Stimulated activated CD8-positive, alpha-beta memory T cell treated with anti-CD3 and anti-CD28 coated beads, Interleukin-12 subunit alpha, Interleukin-12 subunit beta, amount 100 ng/mL, for 1 hour (primary cell): ENCODE results near the gene KRTAP12-3.
"Not testable (repeated sequence)": the region's sequence is repeated elsewhere in the genome, so short reads cannot be mapped to it uniquely, and the experiment has no call there.

Source experiments
- DNase-seq: peaks from one replicate; pipeline ENCODE4 v3.0.0-alpha.2; 2020; ENCODE audit warnings: low read depth

The KRTAP12-3 gene

DNA sequence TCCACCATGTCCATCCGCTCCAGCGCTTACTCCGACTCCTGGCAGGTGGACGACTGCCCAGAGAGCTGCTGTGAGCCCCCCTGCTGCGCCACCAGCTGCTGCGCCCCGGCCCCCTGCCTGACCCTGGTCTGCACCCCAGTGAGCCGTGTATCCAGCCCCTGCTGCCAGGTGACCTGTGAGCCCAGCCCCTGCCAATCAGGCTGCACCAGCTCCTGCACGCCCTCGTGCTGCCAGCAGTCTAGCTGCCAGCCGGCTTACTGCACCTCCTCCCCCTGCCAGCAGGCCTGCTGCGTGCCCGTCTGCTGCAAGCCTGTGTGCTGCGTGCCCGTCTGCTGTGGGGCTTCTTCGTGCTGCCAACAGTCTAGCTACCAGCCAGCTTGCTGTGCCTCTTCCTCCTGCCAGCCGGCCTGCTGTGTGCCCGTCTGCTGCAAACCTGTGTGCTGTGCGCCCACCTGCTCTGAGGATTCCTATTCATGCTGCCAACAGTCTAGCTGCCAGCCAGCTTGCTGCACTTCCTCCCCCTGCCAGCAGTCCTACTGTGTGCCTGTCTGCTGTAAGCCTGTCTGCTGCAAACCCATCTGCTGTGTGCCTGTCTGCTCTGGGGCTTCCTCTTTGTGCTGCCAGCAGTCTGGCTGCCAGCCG is 30.4 kb upstream of the KRTAP12-3 start:
- not testable (repeated sequence) for DNase-seq

DNA sequence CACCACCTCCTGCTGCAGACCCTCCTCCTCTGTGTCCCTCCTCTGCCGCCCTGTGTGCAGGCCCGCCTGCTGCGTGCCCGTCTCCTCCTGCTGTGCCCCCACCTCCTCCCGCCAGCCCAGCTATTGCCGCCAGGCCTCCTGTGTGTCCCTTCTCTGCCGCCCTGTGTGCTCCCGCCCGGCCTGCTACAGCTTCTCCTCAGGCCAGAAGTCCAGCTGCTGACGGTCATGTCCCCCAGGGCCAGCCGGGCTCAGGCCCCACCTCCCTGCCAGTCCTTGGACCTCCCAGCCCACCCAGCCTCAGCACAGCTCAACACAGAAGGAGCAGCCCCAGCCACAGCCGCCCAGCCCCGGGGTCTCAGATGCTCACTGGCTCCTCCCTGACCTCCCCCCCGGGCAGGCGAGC is 29.9 kb upstream of the KRTAP12-3 start:
- DNase-seq, result not testable (repeated sequence)

DNA sequence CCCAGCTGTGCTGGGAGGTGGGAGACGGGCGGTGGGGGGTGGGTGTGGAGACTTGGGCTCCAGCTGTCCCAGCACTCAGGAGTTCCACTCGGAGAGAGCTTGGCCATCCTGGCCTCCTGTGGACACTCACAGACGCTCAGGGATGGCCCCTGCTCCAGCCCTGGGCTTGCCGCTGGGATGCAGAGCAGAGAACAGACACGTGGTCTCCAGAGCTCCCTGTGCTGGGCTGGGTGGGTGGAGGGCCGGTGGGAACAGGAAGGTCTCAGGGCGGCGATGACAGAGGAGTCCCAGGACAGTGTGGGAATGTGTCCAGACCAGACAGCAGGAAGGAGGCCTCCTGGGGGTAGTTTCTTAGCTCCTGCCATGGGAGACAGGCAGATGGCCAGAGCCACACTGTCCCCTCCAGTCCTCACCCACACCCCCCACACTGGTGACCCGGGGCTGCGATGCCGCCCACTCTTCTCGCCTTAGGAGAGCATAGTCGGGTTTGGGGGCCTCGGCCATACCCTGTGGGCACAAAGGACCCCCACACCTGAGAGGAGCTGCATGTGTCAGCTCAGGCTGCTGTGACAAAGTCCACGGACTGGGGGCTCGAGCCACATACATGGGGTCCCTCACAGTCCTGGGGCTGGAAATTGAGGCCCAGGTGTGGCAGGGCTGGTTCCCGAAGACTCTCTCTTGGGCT is 28.9 kb upstream of the KRTAP12-3 start:
- no peak for DNase-seq

DNA sequence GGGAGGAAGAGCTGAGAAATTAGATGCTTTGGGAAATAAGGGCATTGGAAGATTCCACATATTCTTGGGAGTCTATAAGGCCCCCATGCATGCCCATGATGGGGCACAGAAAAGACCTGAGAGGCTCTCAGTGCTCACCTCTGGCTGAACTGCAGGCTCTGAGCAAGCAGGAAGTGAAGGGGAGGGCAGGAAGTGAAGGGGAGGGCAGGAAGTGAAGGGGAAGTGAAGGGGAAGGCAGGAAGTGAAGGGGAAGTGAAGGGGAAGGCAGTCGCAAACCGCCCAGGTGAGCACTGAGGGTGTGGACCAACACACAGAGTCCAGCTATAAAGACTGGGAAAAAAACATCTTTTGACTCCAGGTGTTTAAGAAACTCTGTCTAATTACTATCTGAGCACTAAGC is 27.3 kb upstream of the KRTAP12-3 start:
- DNase-seq, result no peak

DNA sequence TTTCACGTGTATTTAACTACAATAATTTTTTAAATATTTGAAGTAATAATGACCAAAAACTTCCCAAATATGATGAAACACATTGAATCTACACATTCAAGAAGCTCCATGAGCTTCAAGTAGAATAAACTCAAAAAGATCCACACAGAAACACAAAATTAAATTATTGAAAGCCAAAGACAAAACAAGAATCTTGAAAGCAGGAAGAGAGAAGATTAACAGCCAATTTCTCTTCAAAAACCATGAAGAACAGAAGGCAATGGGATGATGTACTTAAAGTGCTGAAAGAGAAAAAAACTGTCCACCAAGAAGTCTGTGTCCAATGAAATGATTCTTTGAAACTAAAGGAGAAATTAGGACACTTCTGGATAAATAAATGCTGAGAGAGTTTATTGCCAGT is 25.7 kb upstream of the KRTAP12-3 start:
- no peak for DNase-seq

DNA sequence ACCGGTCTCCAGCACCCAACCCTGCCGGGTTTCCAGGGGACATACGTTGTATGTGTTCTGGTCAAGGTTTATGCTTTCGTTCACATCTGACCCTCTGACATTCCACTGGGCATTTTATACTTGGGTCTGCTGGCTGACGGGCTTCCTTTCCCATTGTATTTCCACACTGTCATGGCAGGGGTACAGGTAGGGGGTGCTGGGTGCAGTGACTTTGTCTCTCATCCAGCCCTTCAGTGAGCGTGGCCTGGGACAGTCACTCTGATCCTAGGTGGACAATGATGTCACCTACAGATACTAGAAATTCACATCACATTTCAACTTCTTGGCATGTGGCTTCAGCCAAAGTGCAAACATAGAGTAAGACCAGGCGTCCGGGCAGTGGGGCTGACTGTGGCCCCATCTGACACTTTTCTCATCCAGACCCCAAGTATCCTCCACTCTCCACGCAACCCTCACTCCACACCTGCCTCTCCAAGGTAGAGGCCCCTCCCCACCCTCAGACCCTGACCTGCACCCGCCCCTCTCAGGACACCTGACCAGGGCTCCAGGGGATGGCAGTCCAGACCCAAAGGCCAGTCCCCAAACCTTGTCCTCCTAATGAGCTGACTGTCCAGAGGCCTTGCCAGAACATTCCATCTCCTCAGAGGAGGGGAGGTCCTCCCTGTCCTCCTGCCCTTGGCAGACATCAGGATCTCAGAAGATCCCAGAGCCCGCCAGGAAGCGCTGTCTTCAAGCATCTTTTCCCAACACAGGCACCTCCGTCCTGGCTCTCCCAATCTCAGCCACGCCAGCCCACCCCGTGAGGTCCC is 21.3 kb upstream of the KRTAP12-3 start:
- no peak for DNase-seq

DNA sequence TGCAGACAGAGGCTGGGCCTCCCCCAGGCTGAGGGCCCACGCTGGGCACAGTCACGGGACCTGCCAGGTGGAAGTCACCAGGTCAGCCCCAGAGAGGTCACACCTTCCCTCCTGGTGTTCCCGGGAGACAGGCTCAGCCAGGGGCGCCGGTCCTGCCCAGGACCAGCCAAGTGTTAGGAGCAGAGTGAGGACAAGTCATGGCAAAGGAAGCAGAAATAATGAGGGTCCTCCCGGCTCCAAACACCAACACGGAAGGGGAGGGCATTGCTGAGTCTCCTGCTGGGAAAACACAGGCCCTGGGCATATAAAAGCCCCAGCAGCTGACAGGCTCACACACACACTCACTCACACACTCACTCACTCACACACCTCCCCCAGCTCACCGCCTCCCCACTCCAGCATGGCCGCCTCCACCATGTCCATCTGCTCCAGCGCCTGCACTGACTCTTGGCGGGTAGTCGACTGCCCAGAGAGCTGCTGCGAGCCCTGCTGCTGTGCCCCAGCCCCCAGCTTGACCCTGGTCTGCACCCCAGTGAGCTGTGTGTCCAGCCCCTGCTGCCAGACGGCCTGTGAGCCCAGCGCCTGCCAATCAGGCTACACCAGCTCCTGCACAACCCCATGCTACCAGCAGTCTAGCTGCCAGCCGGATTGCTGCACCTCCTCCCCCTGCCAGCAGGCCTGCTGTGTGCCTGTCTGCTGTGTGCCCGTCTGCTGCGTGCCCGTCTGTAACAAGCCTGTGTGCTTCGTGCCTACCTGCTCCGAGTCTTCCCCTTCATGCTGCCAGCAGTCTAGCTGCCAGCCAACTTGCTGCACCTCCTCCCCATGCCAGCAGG is 20.5 kb upstream of the KRTAP12-3 start, which contains the start of gene KRTAP10-10:
TSS of gene KRTAP10-10 (plus strand) at position 339 of the 833 bp plus-strand sequence. CDS start at position 401, 62 bp downstream.
- DNase-seq, result no peak

DNA sequence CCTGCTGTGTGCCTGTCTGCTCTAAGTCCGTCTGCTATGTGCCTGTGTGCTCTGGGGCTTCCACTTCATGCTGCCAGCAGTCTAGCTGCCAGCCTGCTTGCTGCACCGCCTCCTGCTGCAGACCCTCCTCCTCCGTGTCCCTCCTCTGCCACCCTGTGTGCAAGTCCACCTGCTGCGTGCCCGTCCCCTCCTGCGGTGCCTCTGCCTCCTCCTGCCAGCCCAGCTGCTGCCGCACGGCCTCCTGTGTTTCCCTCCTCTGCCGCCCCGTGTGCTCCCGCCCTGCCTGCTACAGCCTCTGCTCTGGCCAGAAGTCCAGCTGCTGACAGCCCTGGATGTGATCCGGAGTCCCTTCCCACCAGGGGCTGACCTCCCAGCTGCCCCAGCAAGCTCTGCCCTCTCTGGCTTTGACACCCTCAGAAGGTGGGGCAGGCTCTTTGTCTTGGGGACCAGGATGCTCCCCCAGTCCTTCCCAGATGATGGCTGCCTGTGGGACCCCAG is 19.8 kb upstream of the KRTAP12-3 start:
- not testable (repeated sequence) for DNase-seq

DNA sequence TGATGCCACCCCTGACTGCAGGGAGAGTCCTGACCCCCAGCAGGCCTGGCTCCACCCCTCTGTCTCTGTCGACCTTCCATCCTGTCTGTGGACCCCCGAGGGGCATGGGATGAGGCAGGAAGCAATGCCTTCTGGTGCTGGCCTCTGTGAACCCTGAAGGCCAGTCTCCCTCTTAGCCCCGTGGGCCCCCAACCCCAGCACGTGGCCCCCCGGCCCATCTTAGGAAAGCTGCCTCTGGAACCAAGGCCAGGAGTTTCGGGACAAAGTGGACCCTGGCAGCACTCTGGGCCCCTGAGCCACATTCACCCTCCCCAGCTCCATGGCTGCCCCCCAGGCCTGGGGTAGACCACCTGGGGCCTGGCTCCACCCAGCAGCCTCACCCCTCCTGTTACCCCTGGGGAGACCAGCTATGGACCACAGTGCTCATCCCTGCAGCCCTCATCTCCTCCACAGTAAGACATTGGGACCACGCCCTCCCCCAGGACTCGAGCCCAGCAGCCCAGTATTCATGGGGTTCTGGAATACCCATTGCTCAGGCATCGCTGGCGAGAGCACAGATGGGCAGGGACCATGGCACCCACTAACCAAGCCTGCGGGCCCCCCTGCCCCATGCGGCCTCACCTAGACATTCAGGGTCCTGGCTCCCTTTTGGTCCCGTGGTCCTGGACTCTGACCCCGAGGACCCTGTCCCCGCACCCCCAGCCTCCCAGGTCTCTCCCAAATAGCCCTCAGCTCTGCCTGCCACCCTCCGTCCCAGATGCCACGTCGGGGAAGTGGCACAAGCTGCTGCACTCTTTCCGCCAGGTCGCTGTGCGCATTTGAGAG is 19.0 kb upstream of the KRTAP12-3 start:
- DNase-seq, result not testable (repeated sequence)

DNA sequence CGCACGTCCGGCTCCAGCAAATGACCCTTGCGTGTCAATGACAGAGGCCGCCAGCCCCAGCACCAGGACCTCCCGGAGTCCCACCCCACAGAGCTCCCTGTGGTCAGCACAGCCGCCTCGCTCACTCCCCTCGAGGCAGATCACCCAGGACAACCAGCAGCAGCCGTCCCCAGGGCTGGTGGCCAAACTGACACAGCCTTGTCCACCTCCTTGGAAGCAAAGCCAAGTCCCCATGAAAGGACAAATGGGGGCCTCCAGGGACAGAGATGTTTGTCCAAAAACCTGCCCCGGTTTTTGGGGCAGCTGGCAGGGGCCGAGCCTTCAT is 18.4 kb upstream of the KRTAP12-3 start:
- no peak for DNase-seq

DNA sequence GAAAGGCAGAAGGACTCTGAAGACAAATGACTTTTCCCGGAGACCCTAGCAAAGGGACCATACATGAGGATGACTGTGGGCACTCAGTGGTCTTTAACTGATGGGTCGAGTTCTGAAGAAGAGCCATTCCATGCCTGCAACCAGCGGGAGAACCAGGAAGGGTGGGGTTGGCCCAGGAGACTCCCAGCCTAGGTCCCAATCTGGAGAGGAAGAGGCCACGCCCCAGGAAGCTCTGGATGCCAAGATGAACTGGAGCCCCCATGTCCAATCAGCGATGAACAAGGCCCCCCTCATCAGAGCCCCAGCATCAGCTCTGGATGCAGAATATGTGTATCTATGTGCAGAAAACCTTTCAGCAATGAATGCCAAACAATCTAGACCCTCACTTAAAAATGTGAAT is 17.0 kb upstream of the KRTAP12-3 start:
- DNase-seq, result no peak

DNA sequence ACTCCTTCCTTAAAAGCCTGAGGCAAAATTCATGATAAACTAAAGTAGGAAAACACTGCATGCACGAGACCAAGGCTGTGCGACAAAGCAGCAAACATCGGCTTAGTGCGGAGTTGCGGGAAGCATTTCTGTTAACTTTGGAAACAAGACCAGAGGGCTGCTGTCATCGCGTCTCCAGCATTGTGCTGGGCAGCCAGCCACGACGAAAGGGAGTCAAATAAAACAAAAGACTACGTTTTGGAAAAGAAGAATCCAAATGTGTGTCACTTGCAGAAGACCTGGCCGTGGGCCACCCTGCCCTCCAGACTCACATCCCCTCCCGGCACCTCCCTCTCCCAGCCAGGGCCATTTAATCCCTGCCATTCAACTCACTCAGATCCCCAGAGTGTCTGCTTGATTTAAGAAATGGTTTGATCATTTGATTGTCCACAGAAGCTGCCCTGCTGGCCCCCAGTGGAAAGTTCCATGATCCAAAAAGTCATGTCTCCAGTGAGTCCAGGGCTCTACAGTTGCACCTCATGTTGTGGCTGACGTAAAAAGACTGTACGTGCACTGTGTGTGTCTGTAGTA is 13.9 kb upstream of the KRTAP12-3 start:
- no peak for DNase-seq

DNA sequence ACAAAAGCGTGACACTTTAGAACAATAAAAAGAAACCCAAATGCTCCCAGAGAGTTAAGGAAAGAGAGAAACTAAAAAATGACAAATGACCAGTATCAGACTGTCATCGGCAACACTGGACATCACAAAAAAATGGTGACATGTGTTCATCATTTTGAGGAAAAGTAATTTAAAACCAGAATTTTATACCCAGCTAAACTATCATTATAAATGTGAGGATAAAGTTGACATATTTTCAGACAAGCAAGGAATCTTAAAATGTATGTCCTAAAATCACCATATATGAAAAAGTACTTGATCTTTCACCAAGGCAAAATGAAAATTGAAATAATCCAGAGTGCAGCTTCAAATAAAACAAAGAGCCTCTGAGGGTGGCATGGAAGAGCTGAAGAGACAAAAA is 12.9 kb upstream of the KRTAP12-3 start:
- DNase-seq, result no peak

DNA sequence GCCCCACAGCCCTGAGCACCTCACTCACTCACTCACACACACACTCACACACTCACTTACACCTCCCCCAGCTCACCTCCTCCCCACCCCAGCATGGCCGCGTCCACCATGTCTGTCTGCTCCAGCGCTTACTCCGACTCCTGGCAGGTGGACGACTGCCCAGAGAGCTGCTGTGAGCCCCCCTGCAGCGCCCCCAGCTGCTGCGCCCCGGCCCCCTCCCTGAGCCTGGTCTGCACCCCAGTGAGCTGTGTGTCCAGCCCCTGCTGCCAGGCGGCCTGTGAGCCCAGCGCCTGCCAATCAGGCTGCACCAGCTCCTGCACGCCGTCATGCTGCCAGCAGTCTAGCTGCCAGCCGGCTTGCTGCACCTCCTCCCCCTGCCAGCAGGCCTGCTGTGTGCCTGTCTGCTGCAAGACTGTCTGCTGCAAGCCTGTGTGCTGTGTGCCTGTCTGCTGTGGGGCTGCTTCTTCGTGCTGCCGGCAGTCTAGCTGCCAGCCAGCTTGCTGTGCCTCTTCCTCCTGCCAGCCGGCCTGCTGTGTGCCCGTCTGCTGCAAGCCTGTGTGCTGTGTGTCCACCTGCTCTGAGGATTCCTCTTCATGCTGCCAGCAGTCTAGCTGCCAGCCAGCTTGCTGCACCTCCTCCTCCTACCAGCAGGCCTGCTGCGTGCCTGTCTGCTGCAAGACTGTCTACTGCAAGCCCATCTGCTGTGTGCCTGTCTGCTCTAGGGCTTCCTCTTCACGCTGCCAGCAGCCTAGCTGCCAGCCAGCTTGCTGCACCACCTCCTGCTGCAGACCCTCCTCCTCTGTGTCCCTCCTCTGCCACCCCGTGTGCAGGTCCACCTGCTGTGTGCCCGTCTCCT is 11.1 kb upstream of the KRTAP12-3 start, which contains the start of gene KRTAP10-11:
TSS of gene KRTAP10-11 (plus strand) at position 49 of the 856 bp plus-strand sequence. CDS start at position 94, 45 bp downstream.
- DNase-seq, result not testable (repeated sequence)

DNA sequence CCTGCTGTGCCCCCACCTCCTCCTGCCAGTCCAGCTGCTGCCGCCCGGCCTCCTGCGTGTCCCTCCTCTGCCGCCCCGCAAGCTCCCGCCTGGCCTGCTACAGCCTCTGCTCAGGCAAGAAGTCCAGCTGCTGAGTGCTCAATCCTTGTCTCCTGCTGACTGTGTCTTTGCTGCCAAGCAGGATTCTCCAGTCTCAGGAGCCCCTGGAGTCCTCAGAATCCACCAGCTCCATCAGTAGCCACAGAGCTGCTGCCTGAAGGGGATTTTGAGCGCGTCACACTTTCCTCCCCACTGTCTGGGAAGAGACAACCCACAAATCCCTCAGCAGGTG is 10.5 kb upstream of the KRTAP12-3 start:
- no peak for DNase-seq

DNA sequence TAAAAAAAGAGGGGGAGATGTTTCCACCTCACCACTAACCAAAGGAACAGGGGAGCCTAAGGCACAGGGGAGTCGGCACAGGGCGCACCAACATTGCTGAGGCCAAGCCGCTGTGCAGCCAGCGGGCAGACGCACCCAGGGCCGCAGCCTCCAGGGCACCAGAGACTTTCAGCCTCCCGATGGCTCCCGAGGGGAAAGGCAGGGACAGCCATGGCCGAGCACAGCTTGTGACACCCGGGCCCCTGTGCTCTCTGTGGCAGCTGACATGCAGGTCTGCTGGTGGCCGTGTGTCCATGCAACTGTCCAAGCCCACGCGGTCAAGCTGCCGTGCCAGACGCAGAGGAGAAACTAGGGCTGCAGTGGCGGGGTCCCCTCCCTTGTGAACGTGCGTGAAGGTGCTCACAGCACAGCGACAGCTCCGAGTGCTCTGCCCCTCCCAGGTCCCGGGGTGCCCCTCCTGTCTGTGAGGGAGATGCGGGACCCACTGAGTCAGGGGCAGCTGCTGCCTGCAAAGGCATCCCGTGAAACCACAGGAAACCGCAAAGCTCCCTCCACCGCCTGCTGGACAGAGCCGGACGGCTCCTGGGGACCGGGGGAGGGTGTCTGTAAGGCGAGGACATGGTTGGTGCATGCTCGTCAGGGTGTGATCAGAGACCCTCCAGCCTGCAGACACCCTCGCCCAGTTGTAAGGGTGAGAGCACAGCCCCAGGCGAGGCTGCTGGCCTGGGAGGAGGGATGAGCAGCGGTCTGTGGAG is 9.0 kb upstream of the KRTAP12-3 start:
- no peak for DNase-seq

DNA sequence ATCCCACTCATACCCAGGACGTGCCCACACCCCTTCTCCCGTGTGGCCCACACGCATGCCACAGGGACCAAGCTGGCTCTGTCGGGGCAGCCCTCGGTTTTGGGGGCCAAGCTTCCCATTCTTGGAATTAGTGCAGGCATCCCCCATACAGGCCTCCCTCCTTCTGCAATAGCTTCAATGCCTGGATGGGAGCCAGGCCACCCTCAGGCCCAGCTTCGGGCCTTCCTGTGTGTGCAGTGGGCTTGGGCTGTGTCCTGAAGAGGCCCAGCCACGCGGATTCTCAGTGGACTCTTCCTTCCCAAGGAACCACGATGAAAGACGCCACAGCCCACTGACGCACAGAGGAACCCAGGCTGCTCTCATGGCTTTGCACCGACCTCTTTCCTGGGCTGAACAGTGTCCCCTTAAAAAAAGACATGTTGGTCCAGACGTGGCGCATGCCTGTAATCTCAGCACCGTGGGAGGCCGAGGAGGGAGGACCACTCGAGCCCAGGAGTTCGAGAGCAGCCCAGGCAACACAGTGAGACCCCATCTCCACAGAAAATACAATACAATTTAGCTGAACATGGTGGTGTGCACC is 8.1 kb upstream of the KRTAP12-3 start:
- DNase-seq, result no peak

DNA sequence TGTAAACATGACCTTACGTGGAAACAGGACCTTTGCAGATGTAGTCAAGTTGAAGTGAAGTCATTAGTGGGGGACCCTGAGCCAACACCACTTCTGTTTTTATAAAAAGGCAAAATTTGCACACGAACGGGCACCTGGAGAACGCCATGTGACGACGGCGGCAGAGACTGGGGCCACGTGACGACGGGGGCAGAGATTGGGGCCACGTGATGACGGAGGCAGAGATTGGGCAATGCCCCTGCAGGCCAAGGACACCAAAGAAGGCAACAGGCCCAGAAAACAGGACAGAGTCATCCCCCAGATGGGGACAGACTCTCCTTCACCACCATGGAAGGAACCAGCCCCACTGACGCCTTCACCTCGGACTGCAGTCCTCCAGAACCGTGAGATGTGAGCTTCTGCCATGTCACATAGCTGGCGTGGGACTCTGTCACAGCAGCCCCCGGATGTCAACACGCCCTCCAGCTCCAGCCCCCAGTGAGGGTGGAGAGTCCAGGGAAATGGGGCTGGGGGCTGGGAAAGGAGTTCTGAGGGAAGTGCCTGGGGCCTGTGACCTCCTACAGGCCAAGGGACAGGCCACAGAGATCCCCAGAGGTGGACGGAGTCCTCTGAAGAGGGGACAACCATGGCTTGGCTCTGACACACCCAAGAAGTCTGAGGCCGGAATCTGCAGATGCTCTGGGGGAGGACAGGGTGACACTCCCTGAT is 7.3 kb upstream of the KRTAP12-3 start:
- DNase-seq, result no peak
